A549 (cell line): ENCODE data around the gene ACBD6. TPM values are rescaled to one million over a fixed set of nuclear protein-coding genes. Genes with fewer than 3 reads are reported as not detected.

Experiments
- ATAC-seq, 2 experiments: fragments of 200-7000 bp in 1 of 2; fragments of >200 bp in 1 of 2; cut with Nextera tagmentation in 1 of 2; cut with Tn5 transposase in 1 of 2; 3 replicates each; pipeline versions ENCODE4 v1.8.0 to v1.9.1; 2018 to 2020; ENCODE audit warnings: mild to moderate bottlenecking in 1 of 2, moderate library complexity in 1 of 2
- CTCF ChIA-PET: fragments of 300-600 bp; sonication (Branson Sonifier 250); formaldehyde crosslinking; extraction: SDS; loops from one replicate; lab custom pipeline; 2021; ENCODE audit warnings: antibody characterized with exemption, inconsistent platforms; lab: Yijun Ruan, JAX
- POLR2A ChIA-PET: fragments of 350-600 bp; formaldehyde crosslinking; extraction: SDS; loops from one replicate; lab custom pipeline; 2021; ENCODE audit warnings: antibody characterized with exemption, inconsistent platforms; lab: Yijun Ruan, JAX
- DNase-seq, 2 experiments: peaks; one replicate each; pipeline versions ENCODE4 v3.0.0 to v3.0.0-alpha.2; 2011 to 2016; ENCODE audit warnings: low read depth in 1 of 2, low spot score in 1 of 2
- FAIRE-seq: peaks from 2 replicates; lab custom pipeline; 2011; peaks lifted over from hg19 to GRCh38; lab: Jason Lieb, UNC
- H3K27ac ChIP-seq, 2 experiments: fragments of >200 bp; sonication (Bioruptor Twin); formaldehyde crosslinking; 3 replicates each; pipeline ENCODE4 v1.5.1; 2016 to 2017
- H3K4me1 ChIP-seq: fragments of >200 bp; sonication (Bioruptor Twin); formaldehyde crosslinking; 3 replicates; pipeline ENCODE4 v1.6.1; 2016
- H3K4me2 ChIP-seq: fragments of >200 bp; sonication (Bioruptor Twin); formaldehyde crosslinking; 3 replicates; pipeline ENCODE4 v1.6.1; 2016
- H3K4me3 ChIP-seq: fragments of >200 bp; sonication (Bioruptor Twin); formaldehyde crosslinking; 3 replicates; pipeline ENCODE4 v1.5.1; 2016
- H3K9me3 ChIP-seq: fragments of >200 bp; sonication (Bioruptor Twin); formaldehyde crosslinking; 3 replicates; pipeline ENCODE4 v1.6.1; 2016
- CBX8 ChIP-seq: fragments of 200-600 bp; sonication (generic); IDR thresholded peaks from 2 replicates; pipeline ENCODE4 v1.6.1; 2016
- CHD2 ChIP-seq: fragments of 150-350 bp; IDR thresholded peaks from 2 replicates; pipeline ENCODE4 v1.6.1; 2014; ENCODE audit warnings: low read length; ENCODE audit not compliant: partially characterized antibody
- FOXS1 ChIP-seq: fragments of 250-450 bp; sonication (Bioruptor Pico); IDR thresholded peaks from 2 replicates; pipeline ENCODE4 v1.5.0; 2020; ENCODE audit warnings: mild to moderate bottlenecking, moderate library complexity
- JUNB ChIP-seq: fragments of >200 bp; sonication (Bioruptor Twin); formaldehyde crosslinking; IDR thresholded peaks from 2 replicates; pipeline ENCODE4 v1.6.1; 2016
- KDM5A ChIP-seq: fragments of 200-600 bp; sonication (generic); IDR thresholded peaks from 2 replicates; pipeline ENCODE4 v1.6.1; 2016; ENCODE audit warnings: antibody characterized with exemption, mild to moderate bottlenecking
- MAFK ChIP-seq: fragments of 450-650 bp; IDR thresholded peaks from 2 replicates; pipeline ENCODE4 v1.6.1; 2014; ENCODE audit not compliant: partially characterized antibody
- POLR2AphosphoS2 ChIP-seq: conservative IDR thresholded peaks from 2 replicates; pipeline ENCODE4 v1.6.1; 2012; ENCODE audit warnings: low read length, improper control_type of control experiment, inconsistent platforms
- RARB ChIP-seq: fragments of 250-450 bp; sonication (Bioruptor Pico); IDR thresholded peaks from 2 replicates; pipeline ENCODE4 v1.8.0; 2021; ENCODE audit warnings: mild to moderate bottlenecking, moderate library complexity
- RCOR1 ChIP-seq: fragments of 150-350 bp; IDR thresholded peaks from 2 replicates; pipeline ENCODE4 v1.6.1; 2014; ENCODE audit warnings: antibody characterized with exemption, low read length, low read depth
- RNF2 ChIP-seq: fragments of 200-600 bp; sonication (generic); IDR thresholded peaks from 2 replicates; pipeline ENCODE4 v1.6.1; 2016; ENCODE audit warnings: low read depth, mild to moderate bottlenecking, antibody characterized with exemption, moderate library complexity, borderline replicate concordance
- SREBF2 ChIP-seq: fragments of 450-650 bp; IDR thresholded peaks from 2 replicates; pipeline ENCODE4 v1.6.1; 2014; ENCODE audit warnings: mild to moderate bottlenecking, moderate library complexity
- TFCP2L1 ChIP-seq: fragments of 250-450 bp; sonication (Bioruptor Pico); IDR thresholded peaks from 2 replicates; pipeline ENCODE4 v1.5.0; 2021; ENCODE audit warnings: mild to moderate bottlenecking
- TP53 ChIP-seq: fragments of 250-450 bp; sonication (Bioruptor Pico); IDR thresholded peaks from 2 replicates; pipeline ENCODE4 v1.5.0; 2021; ENCODE audit warnings: mild to moderate bottlenecking, moderate library complexity
- ZC3H11A ChIP-seq: fragments of 450-650 bp; IDR thresholded peaks from 2 replicates; pipeline ENCODE4 v1.6.1; 2014; ENCODE audit warnings: antibody characterized with exemption, mild to moderate bottlenecking
- ZFP36 ChIP-seq: fragments of 450-650 bp; IDR thresholded peaks from 2 replicates; pipeline ENCODE4 v1.6.1; 2014; ENCODE audit warnings: borderline replicate concordance; ENCODE audit not compliant: partially characterized antibody
- ZNF302 ChIP-seq: fragments of 250-450 bp; sonication (Bioruptor Pico); IDR thresholded peaks from 2 replicates; pipeline ENCODE4 v1.9.0; 2021; ENCODE audit warnings: inconsistent platforms, mild to moderate bottlenecking, moderate library complexity
- ZSCAN20 ChIP-seq: fragments of 250-450 bp; sonication (Bioruptor Pico); IDR thresholded peaks from 2 replicates; pipeline ENCODE4 v1.8.0; 2022; ENCODE audit warnings: mild to moderate bottlenecking, moderate library complexity
- WGBS: methylation state at CpG from one replicate; pipeline ENCODE4 v1.1.6; 2017; ENCODE audit errors: missing lambda C conversion rate; 5-methylcytosine and 5-hydroxymethylcytosine counted together
- polyA plus RNA-seq, 4 experiments: library from polyadenylated mRNA; depleted of rRNA in 3 of 4; stranded (reverse); fragments of >200 nt; fragmentation: RNase III in 1 of 4; extraction: RNeasy Plus Mini Kit Qiagen cat#74134 plus additional on column Dnase treatment in 1 of 4; gene quantifications; 2 replicates in 3 of 4; 3 replicates in 1 of 4; pipeline ENCODE4 v1.2.3, GENCODE V29; 2011 to 2017
- TF ChIP-seq, protein P1 (sequence below): fragments of 150-350 bp; IDR thresholded peaks from 2 replicates; pipeline ENCODE4 v1.6.1; 2014; ENCODE audit warnings: low read depth, mild to moderate bottlenecking, low read length
- TF ChIP-seq, protein P2 (sequence below): IDR thresholded peaks from 2 replicates; pipeline ENCODE4 v1.6.1; 2012
- TF ChIP-seq, protein P3 (sequence below): fragments of >200 bp; sonication (Bioruptor Twin); formaldehyde crosslinking; IDR thresholded peaks from 2 replicates; pipeline ENCODE4 v1.6.1; 2016
- TF ChIP-seq, protein P4 (sequence below): IDR thresholded peaks from 2 replicates; pipeline ENCODE4 v1.6.1; 2012; ENCODE audit warnings: low read depth, borderline replicate concordance
- TF ChIP-seq, protein P5 (sequence below): fragments of 250-450 bp; sonication (Bioruptor Pico); IDR thresholded peaks from 2 replicates; pipeline ENCODE4 v1.5.0; 2020; ENCODE audit warnings: low read depth, mild to moderate bottlenecking, moderate library complexity
- TF ChIP-seq, protein P6 (sequence below): fragments of 200-600 bp; sonication (generic); IDR thresholded peaks from 2 replicates; pipeline ENCODE4 v1.6.1; 2016; ENCODE audit warnings: antibody characterized with exemption, mild to moderate bottlenecking, moderate library complexity

ACBD6 gene
- polyA plus RNA-seq, 2 of the 4 experiments (the other 2 are of a cell fraction), result 61.4 to 91.3 TPM

DNA sequence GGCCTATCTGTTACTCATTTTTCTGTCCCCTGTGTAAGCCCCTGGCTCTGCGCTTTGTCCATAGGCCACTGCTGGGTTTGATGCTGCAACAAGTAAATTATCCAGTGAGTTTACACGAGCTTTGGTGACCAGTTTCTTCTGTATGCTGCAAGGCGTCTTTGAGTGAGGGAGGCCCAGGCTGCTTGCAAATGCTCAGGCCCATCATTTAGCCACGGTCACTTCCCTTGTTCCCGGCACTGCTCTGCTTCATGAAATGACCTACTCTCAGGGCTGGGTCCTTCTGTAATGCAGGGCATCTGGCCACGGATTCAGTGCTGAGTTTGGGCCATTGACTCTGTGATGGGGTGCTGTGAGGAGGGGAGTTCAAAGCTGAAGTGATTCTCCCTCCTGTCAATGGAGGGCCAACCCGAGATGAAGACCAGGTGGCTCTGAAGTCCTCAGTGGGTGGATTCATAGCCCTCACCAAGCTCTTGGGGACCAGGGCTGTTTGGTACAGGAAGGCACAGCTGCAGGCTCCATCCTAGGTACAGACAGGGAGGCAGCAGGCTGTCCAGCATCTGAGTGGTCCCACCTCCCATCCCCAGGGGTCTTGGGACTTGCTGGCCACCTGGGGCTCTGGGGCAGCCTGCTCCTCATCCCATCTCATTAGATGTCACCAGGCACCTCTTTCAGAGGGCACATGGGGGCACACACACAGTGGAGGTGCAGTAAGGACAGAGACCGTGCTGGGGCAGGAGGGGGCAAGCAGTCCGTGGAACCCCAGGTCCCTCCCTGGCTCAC, 250.7 kb downstream of the ACBD6 start (continued):
- TF ChIP-seq, protein P1, sequence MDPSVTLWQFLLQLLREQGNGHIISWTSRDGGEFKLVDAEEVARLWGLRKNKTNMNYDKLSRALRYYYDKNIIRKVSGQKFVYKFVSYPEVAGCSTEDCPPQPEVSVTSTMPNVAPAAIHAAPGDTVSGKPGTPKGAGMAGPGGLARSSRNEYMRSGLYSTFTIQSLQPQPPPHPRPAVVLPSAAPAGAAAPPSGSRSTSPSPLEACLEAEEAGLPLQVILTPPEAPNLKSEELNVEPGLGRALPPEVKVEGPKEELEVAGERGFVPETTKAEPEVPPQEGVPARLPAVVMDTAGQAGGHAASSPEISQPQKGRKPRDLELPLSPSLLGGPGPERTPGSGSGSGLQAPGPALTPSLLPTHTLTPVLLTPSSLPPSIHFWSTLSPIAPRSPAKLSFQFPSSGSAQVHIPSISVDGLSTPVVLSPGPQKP, result no peak
- TF ChIP-seq, protein P2, sequence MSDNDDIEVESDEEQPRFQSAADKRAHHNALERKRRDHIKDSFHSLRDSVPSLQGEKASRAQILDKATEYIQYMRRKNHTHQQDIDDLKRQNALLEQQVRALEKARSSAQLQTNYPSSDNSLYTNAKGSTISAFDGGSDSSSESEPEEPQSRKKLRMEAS, result no peak
- TF ChIP-seq, protein P3, sequence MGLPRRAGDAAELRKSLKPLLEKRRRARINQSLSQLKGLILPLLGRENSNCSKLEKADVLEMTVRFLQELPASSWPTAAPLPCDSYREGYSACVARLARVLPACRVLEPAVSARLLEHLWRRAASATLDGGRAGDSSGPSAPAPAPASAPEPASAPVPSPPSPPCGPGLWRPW, result no peak
- no peak for TF ChIP-seq RNF2

DNA sequence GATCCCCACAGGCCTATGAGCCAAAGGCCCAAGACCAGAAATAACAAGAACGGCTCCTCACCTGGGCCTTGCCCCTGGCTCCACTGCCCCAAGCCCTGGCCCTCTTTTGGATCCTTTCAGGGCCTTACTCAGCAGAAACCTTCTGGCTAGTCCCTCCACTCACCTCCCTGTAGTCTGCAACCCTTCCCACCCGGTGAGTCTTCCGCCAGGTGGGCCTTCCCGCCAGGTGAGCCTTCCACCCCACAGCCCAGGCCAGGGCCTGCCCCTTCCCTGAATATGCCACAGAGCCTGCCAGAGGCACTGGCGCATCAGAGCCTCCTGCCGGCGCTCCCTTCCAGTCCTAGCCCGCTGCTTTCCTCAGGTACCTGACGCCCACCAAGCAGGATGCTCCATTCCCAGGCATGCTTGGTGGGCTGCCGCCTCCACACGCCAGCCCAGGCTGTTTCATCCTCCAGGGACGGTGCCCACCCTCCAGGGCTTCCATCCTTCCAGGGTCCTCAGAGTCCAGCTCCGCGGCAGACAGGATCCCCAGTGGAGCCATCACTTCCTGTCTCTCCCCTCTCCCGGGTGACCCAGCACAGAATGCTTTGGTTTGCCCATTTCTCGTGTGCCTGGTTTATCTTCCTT, 251.4 kb downstream of the ACBD6 start:
- no peak for FAIRE-seq
- TF ChIP-seq ZFP36 (no peak), FOXS1 (CRISPR knock-in tag) (no peak), TP53 (CRISPR knock-in tag) (no peak), ZNF302 (no peak), MAFK (no peak), JUNB (no peak), TFCP2L1 (no peak), RARB (no peak), ZSCAN20 (CRISPR knock-in tag) (no peak), KDM5A (no peak), ZC3H11A (no peak), SREBF2 (no peak), CBX8 (no peak), POLR2AphosphoS2 (no peak), RCOR1 (no peak), CHD2 (no peak)
- TF ChIP-seq, protein P4, sequence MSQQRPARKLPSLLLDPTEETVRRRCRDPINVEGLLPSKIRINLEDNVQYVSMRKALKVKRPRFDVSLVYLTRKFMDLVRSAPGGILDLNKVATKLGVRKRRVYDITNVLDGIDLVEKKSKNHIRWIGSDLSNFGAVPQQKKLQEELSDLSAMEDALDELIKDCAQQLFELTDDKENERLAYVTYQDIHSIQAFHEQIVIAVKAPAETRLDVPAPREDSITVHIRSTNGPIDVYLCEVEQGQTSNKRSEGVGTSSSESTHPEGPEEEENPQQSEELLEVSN, result no peak
- TF ChIP-seq, protein P5, sequence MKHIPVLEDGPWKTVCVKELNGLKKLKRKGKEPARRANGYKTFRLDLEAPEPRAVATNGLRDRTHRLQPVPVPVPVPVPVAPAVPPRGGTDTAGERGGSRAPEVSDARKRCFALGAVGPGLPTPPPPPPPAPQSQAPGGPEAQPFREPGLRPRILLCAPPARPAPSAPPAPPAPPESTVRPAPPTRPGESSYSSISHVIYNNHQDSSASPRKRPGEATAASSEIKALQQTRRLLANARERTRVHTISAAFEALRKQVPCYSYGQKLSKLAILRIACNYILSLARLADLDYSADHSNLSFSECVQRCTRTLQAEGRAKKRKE (CRISPR knock-in tag), result no peak
- TF ChIP-seq, protein P6, sequence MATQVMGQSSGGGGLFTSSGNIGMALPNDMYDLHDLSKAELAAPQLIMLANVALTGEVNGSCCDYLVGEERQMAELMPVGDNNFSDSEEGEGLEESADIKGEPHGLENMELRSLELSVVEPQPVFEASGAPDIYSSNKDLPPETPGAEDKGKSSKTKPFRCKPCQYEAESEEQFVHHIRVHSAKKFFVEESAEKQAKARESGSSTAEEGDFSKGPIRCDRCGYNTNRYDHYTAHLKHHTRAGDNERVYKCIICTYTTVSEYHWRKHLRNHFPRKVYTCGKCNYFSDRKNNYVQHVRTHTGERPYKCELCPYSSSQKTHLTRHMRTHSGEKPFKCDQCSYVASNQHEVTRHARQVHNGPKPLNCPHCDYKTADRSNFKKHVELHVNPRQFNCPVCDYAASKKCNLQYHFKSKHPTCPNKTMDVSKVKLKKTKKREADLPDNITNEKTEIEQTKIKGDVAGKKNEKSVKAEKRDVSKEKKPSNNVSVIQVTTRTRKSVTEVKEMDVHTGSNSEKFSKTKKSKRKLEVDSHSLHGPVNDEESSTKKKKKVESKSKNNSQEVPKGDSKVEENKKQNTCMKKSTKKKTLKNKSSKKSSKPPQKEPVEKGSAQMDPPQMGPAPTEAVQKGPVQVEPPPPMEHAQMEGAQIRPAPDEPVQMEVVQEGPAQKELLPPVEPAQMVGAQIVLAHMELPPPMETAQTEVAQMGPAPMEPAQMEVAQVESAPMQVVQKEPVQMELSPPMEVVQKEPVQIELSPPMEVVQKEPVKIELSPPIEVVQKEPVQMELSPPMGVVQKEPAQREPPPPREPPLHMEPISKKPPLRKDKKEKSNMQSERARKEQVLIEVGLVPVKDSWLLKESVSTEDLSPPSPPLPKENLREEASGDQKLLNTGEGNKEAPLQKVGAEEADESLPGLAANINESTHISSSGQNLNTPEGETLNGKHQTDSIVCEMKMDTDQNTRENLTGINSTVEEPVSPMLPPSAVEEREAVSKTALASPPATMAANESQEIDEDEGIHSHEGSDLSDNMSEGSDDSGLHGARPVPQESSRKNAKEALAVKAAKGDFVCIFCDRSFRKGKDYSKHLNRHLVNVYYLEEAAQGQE, result no peak
- TF ChIP-seq, protein P3, result no peak
- CTCF ChIA-PET, result interaction anchor here (1.3 to 11.1 kb wide), 5 partner anchors 11 to 229 kb away, joined by 4 to 102 read pairs (median 32); no protein-coding TSS in a partner anchor
- WGBS, result 86% methylated on average over 16 of the region's 16 CpGs
- Histone ChIP-seq H3K27ac (no peak overlapping the region), H3K9me3 (no peaks in the 10 kb centered on the region), H3K4me1 (peaks cover 8% of the 10 kb centered on the region; the same call in 1 of the 3 replicates), H3K4me3 (no peak overlapping the region), H3K4me2 (no peak overlapping the region)
- no peak for DNase-seq
- POLR2A ChIA-PET, result no interaction called here
- no peak for ATAC-seq
